ENCODE results near the gene RBM47. TPM values are rescaled to one million over a fixed set of nuclear protein-coding genes. Genes with fewer than 3 reads are reported as not detected.

The RBM47 gene
- total and polyA plus RNA-seq, 2 donors (not counting 1 experiment from before 2014, with no cell fraction given) = 5.6 to 12.9 TPM

DNA sequence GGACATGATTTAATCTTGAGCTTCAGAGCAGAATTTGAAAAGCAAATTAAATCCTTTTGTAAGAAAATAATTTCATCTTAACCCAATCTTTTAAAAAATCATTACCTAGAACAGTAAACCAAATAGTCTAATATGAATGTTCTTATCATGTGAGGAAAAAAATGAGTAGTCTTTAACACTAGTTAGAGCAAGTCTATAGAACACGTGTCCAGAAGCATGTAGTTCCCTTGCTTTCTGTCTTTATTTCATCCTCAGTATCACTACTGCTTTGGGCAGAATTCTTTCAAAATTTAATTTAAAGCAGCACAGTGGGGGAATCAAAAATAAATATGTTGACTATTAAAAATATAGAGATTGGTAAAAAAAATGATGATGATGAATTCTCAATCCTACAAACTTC, 2.1 kb downstream of the RBM47 start:
- no peak overlapping the region for H3K4me3 Mint-ChIP-seq
- no peak for ATAC-seq (ENCODE audit: low read depth)
- H3K4me2 ChIP-seq (replicated peaks; ENCODE audit: low read depth, low read length, poor library complexity, severe bottlenecking) = no peak overlapping the region
- no peaks in the 10 kb centered on the region for H3K27me3 ChIP-seq (replicated peaks in 1 of 4; ENCODE audit: control extremely low read depth in 1 of 4, control insufficient read depth in 3 of 4, insufficient read depth in 4 of 4, low read length in 3 of 4)
- POLR2A ChIA-PET = no interaction called here
- no peaks in the 10 kb centered on the region for H3K9me3 ChIP-seq (ENCODE audit: control extremely low read depth in 1 of 3, control insufficient read depth in 2 of 3, insufficient read depth in 1 of 3, low read length in 2 of 3)
- CTCF ChIA-PET = no interaction called here
- H3K4me1 Mint-ChIP-seq = peaks cover 20% of the 10 kb centered on the region
- no peak overlapping the region for H3K27ac ChIP-seq (ENCODE audit: low read length in 2 of 2)
- no peak for DNase-seq
- H3K9ac ChIP-seq (ENCODE audit: low read length) = no peak overlapping the region
- no peak for TF ChIP-seq EZH2 (IDR thresholded peaks at IDR 0.05; ENCODE audit: borderline replicate concordance, insufficient read depth, low read depth, low read length, poor library complexity, severe bottlenecking)
- TF ChIP-seq, protein P1, sequence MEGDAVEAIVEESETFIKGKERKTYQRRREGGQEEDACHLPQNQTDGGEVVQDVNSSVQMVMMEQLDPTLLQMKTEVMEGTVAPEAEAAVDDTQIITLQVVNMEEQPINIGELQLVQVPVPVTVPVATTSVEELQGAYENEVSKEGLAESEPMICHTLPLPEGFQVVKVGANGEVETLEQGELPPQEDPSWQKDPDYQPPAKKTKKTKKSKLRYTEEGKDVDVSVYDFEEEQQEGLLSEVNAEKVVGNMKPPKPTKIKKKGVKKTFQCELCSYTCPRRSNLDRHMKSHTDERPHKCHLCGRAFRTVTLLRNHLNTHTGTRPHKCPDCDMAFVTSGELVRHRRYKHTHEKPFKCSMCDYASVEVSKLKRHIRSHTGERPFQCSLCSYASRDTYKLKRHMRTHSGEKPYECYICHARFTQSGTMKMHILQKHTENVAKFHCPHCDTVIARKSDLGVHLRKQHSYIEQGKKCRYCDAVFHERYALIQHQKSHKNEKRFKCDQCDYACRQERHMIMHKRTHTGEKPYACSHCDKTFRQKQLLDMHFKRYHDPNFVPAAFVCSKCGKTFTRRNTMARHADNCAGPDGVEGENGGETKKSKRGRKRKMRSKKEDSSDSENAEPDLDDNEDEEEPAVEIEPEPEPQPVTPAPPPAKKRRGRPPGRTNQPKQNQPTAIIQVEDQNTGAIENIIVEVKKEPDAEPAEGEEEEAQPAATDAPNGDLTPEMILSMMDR (IDR thresholded peaks at IDR 0.05) = no peak
- no peak overlapping the region for H2AFZ ChIP-seq (ENCODE audit: insufficient read depth, low read depth, low read length, poor library complexity, severe bottlenecking)
- intact Hi-C loops (cut with micrococcal nuclease) = loop anchor here (10.0 kb wide), 2 partner anchors 87 to 573 kb away; partner anchors contain the start of gene N4BP2
- H3K4me3 ChIP-seq (ENCODE audit: control extremely low read depth in 1 of 5, extremely low read depth in 1 of 5, insufficient read depth in 1 of 5, low read depth in 2 of 5, low read length in 4 of 5) = no peak overlapping the region
- H3K4me1 ChIP-seq (ENCODE audit: control insufficient read depth in 2 of 2, insufficient read depth in 2 of 2, low read length in 2 of 2) = peaks cover 14 to 15% of the 10 kb centered on the region in 2 donors
- no peaks in the 10 kb centered on the region for H3K9me3 Mint-ChIP-seq (ENCODE audit: insufficient read depth)
- H4K20me1 ChIP-seq (ENCODE audit: control insufficient read depth, insufficient read depth, low read length, poor library complexity, severe bottlenecking) = no peaks in the 10 kb centered on the region
- H3K36me3 ChIP-seq (replicated peaks in 1 of 2; ENCODE audit: control extremely low read depth in 1 of 2, control insufficient read depth in 1 of 2, extremely low read depth in 1 of 2, insufficient read depth in 2 of 2, low read length in 1 of 2) = no peaks in the 10 kb centered on the region
- H3K27ac Mint-ChIP-seq = no peak overlapping the region
- H3K27me3 Mint-ChIP-seq = peaks cover 4% of the 10 kb centered on the region
- H3K79me2 ChIP-seq (ENCODE audit: control insufficient read depth, insufficient read depth, low read length) = no peaks in the 10 kb centered on the region
- no CpG with 5 or more reads among the region's 1 CpG for WGBS (ENCODE audit: insufficient coverage)

DNA sequence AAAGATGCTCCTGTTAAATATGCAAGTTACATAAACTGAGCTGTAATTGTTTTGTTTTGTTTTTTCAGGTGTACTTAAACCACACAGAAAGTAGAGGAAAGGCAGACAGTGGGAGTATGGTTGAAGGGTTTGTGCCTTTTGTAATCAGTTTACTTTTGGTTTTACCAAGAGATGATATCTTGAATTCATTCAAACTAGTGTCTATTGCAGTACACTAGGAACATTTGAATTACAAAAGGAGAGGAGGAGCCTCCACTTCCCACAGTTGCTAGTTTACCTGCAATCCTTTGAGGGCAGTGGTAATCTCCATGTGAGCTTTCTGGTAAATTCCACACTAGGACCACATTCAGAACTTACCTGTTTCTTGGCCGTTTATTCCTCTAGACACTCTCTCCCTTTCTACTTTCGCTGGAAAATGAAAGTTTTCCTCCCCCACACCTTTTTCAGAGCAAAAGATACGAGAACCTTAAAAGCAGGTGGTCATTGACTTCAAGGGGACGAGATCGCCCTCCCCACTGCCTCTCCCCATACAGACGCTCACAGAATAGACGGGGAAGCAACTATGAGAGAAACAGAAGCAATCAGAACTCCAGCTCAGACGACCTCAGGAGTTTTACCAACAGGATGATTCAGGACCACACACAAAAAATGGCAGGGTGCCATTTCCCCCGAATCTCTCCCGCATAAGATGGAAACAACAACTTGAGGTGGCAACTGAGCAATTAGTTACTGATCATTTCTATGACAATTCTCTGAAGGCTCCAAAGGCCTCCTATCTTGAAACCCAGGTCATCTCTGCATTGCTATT, 3.3 kb downstream of the RBM47 start:
- Histone ChIP-seq H3K27me3 (replicated peaks in 1 of 4; ENCODE audit: control extremely low read depth in 1 of 4, control insufficient read depth in 3 of 4, insufficient read depth in 4 of 4, low read length in 3 of 4) (no peaks in the 10 kb centered on the region), H3K79me2 (ENCODE audit: control insufficient read depth, insufficient read depth, low read length) (no peaks in the 10 kb centered on the region), H3K9me3 (ENCODE audit: control extremely low read depth in 1 of 3, control insufficient read depth in 2 of 3, insufficient read depth in 1 of 3, low read length in 2 of 3) (peaks cover 0 to 4% (median 0%) of the 10 kb centered on the region in 3 donors), H2AFZ (ENCODE audit: insufficient read depth, low read depth, low read length, poor library complexity, severe bottlenecking) (no peak overlapping the region), H3K4me2 (replicated peaks; ENCODE audit: low read depth, low read length, poor library complexity, severe bottlenecking) (no peak overlapping the region), H3K36me3 (replicated peaks in 1 of 2; ENCODE audit: control extremely low read depth in 1 of 2, control insufficient read depth in 1 of 2, extremely low read depth in 1 of 2, insufficient read depth in 2 of 2, low read length in 1 of 2) (no peaks in the 10 kb centered on the region), H3K4me3 (ENCODE audit: control extremely low read depth in 1 of 5, extremely low read depth in 1 of 5, insufficient read depth in 1 of 5, low read depth in 2 of 5, low read length in 4 of 5) (no peak overlapping the region), H3K27ac (ENCODE audit: low read length in 2 of 2) (no peak overlapping the region), H3K9ac (ENCODE audit: low read length) (no peak overlapping the region), H3K4me1 (ENCODE audit: control insufficient read depth in 2 of 2, insufficient read depth in 2 of 2, low read length in 2 of 2) (peaks cover 23 to 26% of the 10 kb centered on the region in 2 donors), H4K20me1 (ENCODE audit: control insufficient read depth, insufficient read depth, low read length, poor library complexity, severe bottlenecking) (no peaks in the 10 kb centered on the region)
- ChIA-PET CTCF (no interaction called here), POLR2A (no interaction called here)
- peaks cover 4% of the 10 kb centered on the region for H3K27me3 Mint-ChIP-seq
- WGBS (ENCODE audit: insufficient coverage) = 88% methylated on average over 10 of the region's 10 CpGs
- H3K4me3 Mint-ChIP-seq = no peak overlapping the region
- peaks cover 30% of the 10 kb centered on the region for H3K4me1 Mint-ChIP-seq
- intact Hi-C loops (cut with micrococcal nuclease) = loop anchor here (10.0 kb wide), 2 partner anchors 88 to 572 kb away; partner anchors contain the start of gene N4BP2
- H3K27ac Mint-ChIP-seq = no peak overlapping the region
- H3K9me3 Mint-ChIP-seq (ENCODE audit: insufficient read depth) = no peaks in the 10 kb centered on the region
- TF ChIP-seq, protein P1 (IDR thresholded peaks at IDR 0.05) = no peak
- TF ChIP-seq EZH2 (IDR thresholded peaks at IDR 0.05; ENCODE audit: borderline replicate concordance, insufficient read depth, low read depth, low read length, poor library complexity, severe bottlenecking) = no peak
- ATAC-seq (ENCODE audit: low read depth) = no peak
- DNase-seq = no peak

Data from B cell (primary cell).